NCI-H146 treated with DMSO at 0.1 percent for 48 hours (cell line): Measurements from ENCODE around the gene CD80.

ENCODE experiments used
- DNase-seq: peaks from one replicate; lab custom pipeline; 2025; ENCODE audit not compliant: unreplicated experiment; lab: John Stamatoyannopoulos, UW

CD80 gene

GRCh38 chr3:119550192-119550910 lies 9.1 kb downstream of the CD80 start:
- no peak for DNase-seq

- no peak for DNase-seq
Observed at GRCh38 chr3:119548341-119548740, 11.1 kb downstream of the CD80 start.

DNA sequence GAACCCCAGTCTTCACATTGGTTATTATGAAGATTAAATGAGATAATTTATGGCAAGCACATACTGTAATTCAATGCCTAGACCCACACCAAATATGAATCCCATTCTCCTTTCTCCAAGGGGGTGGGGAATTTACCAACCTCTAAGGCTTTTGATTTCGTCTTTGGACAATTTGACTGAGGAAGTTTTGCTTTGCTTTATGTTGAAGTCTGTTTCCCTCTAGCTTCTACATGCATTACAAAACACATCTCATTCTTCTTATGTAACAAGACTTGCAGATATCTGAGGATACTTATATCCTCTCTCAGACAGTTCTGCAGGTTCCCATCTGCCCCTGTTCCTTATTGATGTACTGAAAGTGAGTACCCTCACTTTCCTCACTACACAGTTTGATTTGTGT lies 12.2 kb downstream of the CD80 start:
- DNase-seq, result no peak

GRCh38 chr3:119543147-119543546 lies 16.3 kb downstream of the CD80 start:
- no peak for DNase-seq

DNA sequence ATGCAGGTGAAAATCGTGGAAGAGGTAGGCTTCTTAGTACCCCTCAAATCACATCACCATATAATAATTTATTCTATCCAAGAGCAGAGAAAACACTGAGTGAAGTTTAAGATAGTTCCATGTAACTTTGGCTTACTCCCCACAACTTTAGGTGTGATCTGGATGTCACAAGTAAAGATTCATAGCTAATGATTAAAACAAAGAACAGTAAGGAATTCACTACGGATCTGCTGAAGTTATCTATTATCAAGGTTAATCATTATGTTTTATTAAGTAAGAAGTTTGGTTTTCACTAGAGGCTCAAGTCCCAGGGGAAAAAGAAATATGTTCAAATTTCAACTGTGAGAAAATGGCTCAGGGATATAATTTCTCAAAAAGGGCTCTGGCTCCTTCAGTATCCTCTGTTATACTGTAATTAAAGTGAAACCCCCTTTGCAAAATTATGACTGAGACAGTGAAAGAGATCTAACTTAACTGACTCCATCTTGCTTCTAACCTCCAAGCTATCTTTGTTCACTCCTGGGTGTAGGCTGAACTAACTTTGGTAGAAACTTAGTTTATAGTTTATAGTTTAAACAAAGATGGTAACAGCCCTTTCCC lies 17.1 kb downstream of the CD80 start:
- no peak for DNase-seq

- DNase-seq, result no peak
Observed at GRCh38 chr3:119541547-119541946, 17.9 kb downstream of the CD80 start.

GRCh38 chr3:119538772-119539171 lies 20.6 kb downstream of the CD80 start:
- DNase-seq, result no peak

GRCh38 chr3:119536757-119537156 lies 22.7 kb downstream of the CD80 start:
- DNase-seq, result no peak

GRCh38 chr3:119534296-119534695 lies 25.1 kb downstream of the CD80 start:
- DNase-seq, result no peak

GRCh38 chr3:119531151-119531550 lies 28.3 kb downstream of the CD80 start:
- no peak for DNase-seq

DNA sequence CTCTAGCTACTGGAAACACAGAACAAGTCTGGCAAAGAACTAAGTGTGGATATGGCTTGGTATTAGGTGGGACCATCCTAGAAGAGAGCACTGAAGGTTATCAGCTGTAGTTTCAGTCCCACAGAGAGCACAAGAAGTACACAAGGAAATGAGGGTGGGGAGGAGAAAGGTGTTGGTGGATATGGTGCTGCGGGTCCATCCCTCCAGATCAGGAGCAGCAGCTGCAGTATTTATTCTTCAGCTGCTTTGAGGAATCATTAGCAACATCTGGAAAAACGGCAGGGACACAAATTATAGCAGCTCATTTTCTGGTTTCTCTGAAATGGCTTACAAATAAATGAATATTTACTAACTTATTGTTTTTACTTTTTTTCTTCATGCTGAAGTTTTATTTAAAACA lies 29.0 kb downstream of the CD80 start:
- DNase-seq, result no peak

DNA sequence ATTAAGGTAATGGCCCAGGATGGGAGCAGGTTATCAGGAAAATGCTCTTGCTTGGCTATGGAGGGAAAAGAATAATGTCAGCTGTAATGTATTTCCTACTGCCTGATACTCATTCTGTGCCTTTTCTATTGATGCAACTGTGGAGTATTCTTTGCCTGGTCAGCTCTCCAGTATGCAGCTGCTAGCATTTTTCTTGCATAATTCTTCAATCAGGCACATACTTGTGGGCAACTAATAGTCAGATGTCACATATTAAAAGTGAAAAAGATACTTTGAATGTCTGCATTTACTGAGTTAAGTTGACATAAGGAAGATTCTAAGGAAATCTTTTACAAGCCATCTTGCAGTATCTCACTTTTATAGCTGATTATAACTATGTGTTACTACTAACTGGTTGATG lies 29.5 kb downstream of the CD80 start:
- DNase-seq, result no peak

GRCh38 chr3:119527714-119528113 lies 31.7 kb downstream of the CD80 start:
- no peak for DNase-seq

DNA sequence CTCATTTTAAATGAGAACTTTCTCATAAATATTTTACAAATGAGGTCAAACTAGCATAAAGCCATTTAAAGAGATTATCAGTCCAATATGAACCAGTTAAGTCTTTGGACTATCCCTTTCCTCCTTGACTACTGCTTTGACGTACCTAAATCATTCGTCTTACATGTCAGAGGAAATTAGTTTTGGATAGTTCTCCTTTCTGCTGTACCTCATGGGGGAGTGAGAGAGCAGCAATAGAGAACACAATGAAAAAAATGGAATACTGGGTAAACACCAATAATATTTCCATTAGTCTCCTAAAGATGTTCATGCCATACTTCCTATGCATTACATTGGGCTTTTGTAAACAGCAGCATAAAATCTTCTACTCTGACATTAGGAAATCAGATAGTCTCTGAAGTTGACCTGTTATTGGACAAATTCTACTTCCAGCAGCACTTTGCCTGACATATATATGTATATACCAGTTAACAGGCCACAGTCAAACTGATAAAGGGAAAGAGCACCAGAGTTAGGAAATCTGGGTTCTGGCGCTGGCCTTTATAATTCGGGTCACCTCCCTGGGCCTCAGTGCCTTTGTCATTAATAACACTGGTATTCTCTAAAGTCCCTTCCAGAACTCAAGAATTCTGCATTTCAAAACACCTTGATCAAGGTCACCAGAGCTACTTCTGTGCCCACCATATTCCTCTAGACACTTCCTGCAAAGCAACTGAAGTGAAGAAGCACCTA lies 34.3 kb downstream of the CD80 start:
- no peak for DNase-seq

DNA sequence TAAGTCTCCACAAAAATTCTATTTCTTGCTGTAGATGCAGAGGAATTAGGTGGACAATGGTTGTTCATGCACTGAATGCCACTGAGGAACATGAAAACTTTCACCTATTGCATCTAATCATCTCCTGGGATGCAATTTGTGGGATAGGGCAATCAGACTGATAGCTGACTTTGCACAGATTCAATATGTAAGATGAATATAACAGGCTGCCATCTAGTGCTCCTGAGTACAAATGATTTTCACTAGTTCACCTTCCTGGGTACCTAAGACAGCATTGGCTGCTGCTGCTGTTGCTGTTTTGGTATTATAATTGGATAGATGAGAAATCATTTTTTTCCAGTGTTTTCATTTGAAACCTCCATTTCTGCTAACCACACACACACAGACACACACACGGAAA lies 41.4 kb downstream of the CD80 start:
- no peak for DNase-seq

DNA sequence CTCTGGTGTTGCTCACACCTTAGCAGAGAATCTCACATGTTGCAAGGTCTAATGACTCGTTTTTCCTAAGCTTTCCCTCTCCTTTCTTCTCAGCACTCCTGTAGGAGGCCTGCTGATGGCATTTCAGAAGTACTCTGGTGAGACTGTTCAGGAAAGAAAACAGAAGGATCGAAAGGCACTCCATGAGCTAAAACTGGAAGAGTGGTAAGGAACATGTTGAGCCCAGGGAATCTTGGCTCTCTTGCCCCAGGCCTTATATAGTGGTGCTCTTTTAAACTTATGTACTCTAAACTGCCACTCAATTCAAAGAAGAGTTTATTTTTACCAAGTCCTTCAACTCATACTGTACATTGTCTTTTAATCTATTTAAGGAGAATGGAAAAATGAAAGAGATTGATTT lies 42.3 kb downstream of the CD80 start:
- no peak for DNase-seq

DNA sequence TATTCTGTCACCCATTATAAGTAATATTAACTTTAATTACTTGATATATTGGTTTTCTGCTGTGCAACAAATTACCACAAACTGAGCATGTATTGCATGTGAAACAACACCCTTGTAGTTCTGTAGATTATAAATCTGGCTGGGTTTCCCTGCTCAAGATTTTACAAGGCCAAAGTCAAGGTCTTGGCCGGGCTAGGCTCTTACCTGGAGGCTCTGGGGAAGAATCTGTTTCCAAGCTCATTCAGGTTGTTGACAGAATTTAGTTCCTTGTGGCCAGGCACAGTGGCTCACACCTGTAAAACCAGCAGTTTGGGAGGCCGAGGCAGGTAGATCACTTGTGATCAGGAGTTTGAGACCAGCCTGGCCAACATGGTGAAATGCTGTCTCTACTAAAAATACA lies 44.8 kb downstream of the CD80 start:
- DNase-seq, result no peak

DNA sequence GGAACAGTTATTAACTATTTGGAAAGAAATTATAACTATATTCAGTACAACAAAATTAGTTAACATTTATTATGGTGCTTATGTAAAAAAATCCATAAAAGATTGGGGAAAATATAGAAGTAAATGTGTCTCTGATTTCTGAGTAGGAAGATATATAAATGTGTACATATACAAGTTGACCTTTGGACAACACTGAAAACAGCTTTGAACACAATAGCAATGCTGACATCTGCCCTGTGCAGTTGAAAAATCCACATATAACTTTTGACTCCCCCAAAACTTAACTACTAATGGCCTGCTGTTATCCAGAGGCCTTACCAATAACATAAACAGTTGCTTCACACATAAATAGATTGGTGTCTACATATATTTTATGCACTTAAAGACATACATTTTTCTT lies 48.7 kb downstream of the CD80 start:
- DNase-seq, result no peak

DNA sequence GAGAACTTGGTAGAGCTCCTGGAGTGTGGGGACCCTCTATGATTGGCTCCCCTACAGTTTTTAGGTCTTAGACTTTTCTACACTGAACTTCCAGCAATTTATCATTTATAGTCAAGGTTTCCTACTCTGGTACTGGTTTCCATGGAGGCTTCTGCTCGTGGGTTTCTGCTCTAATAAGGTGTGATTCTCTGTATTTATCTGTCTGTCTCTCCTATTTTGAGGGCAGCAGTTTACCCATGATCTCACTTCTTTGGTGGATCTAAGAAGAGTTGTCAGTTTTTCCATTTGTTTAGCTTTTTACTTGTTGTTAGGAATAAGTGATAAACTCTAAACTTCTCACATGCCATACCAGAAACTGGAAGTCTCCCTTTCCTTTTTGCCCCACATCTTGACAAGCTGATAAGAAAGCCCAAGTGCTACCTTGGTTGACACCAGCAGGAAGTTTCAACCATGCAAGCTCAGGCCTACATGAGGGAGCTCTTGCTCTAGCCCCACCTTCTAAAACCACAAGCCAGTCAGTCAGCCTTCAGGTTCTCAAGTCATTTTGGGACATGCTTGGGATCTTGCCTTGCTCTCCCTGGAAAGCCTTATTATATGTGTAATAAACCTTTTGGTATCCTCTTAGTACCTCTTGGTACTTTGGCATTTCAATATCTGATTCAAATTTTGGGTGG lies 51.1 kb downstream of the CD80 start:
- no peak for DNase-seq

DNA sequence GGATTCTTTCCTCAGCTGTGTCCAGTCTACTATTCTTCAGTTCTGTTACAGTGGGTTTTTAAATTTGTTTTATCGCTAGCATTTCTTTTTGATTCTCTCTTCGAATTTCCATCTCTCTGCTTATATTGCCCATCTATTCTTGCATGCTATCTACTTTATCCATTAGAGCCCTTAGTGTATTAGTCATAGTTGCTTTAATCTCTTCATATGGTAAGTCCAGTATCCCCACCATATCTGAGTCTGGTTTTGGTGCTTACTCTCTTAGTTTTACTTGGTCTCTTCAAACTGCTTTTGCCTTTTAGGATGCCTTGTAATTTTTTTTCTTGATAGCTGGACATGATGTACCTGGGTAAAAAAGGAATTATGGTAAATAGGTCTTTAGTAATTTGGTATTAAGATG lies 52.0 kb downstream of the CD80 start:
- DNase-seq, result no peak

GRCh38 chr3:119506631-119507030 lies 52.8 kb downstream of the CD80 start:
- no peak for DNase-seq

GRCh38 chr3:119500901-119501300 lies 58.5 kb downstream of the CD80 start:
- DNase-seq, result no peak
